Karpas-422 (cell line): ENCODE measurements around the gene RAD51B. TPM values are rescaled to one million over a fixed set of nuclear protein-coding genes. Genes with fewer than 3 reads are reported as not detected.

Experiments
- DNase-seq: peaks from one replicate; pipeline ENCODE4 v3.0.0-alpha.2; 2015
- H2AFZ ChIP-seq: fragments of 200-600 bp; sonication (generic); 2 replicates; pipeline ENCODE4 v1.6.1; 2014; ENCODE audit warnings: antibody characterized with exemption, low read length, mixed read lengths
- H3K27ac ChIP-seq: fragments of 200-600 bp; sonication (generic); 2 replicates; pipeline ENCODE4 v1.5.1; 2014; ENCODE audit warnings: mild to moderate bottlenecking, low read length, moderate library complexity
- H3K27me3 ChIP-seq: fragments of 200-600 bp; sonication (generic); 2 replicates; pipeline ENCODE4 v1.6.1; 2014; ENCODE audit warnings: low read length, mixed read lengths
- H3K36me3 ChIP-seq: fragments of 200-600 bp; sonication (generic); 2 replicates; pipeline ENCODE4 v1.6.1; 2014; ENCODE audit warnings: low read length, mixed read lengths; ENCODE audit not compliant: insufficient read depth
- H3K4me1 ChIP-seq: fragments of 200-600 bp; sonication (generic); 2 replicates; pipeline ENCODE4 v1.6.1; 2014; ENCODE audit warnings: mild to moderate bottlenecking, low read length, mixed read lengths
- H3K4me2 ChIP-seq: fragments of 200-600 bp; sonication (generic); 2 replicates; pipeline ENCODE4 v1.6.1; 2014; ENCODE audit warnings: low read length, low read depth, mild to moderate bottlenecking; ENCODE audit not compliant: poor library complexity, severe bottlenecking
- H3K4me3 ChIP-seq: fragments of 200-600 bp; sonication (generic); 2 replicates; pipeline ENCODE4 v1.5.1; 2014; ENCODE audit warnings: mild to moderate bottlenecking, antibody characterized with exemption, low read length, mixed read lengths
- H3K79me2 ChIP-seq: fragments of 200-600 bp; sonication (generic); 2 replicates; pipeline ENCODE4 v1.6.1; 2014; ENCODE audit warnings: mild to moderate bottlenecking, low read length, mixed read lengths
- H3K9ac ChIP-seq: fragments of 200-600 bp; sonication (generic); 2 replicates; pipeline ENCODE4 v1.6.0; 2014; ENCODE audit warnings: low read length
- H3K9me2 ChIP-seq: fragments of 200-600 bp; sonication (generic), shearing (Covaris generic); replicated peaks from 2 replicates; pipeline ENCODE4 v1.6.0; 2014; ENCODE audit warnings: mild to moderate bottlenecking, low read length, moderate library complexity; ENCODE audit not compliant: insufficient read depth
- H3K9me3 ChIP-seq: fragments of 300-700, 200-600 bp; sonication (generic); 2 replicates; pipeline ENCODE4 v1.6.1; 2014; ENCODE audit warnings: low read length, mixed read lengths
- H4K20me1 ChIP-seq: fragments of 200-600 bp; sonication (generic); 2 replicates; pipeline ENCODE4 v1.6.1; 2014; ENCODE audit warnings: mild to moderate bottlenecking, antibody characterized with exemption, low read length, low read depth; ENCODE audit not compliant: insufficient read depth
- total RNA-seq: library from RNA; depleted of rRNA; stranded (reverse); fragments of >200 nt; shearing (Covaris generic); gene quantifications from 2 replicates; pipeline ENCODE4 v1.2.3, GENCODE V29; 2014; ENCODE audit warnings: low replicate concordance

RAD51B gene
- total RNA-seq, 1 experiment from 2014 or later: 107 TPM

GRCh38 chr14:68458253-68458652, 638.7 kb downstream of the RAD51B start:
- no peak for DNase-seq
- Histone ChIP-seq H3K9me3 (no peaks in the 10 kb centered on the region), H3K4me2 (no peak overlapping the region), H4K20me1 (0 out of 2 replicates have a peak, but pooled peaks cover under 1% of the 10 kb centered on the region), H3K36me3 (no peaks in the 10 kb centered on the region), H3K27ac (no peak overlapping the region), H3K9ac (no peak overlapping the region), H3K4me3 (no peak overlapping the region), H3K27me3 (no peaks in the 10 kb centered on the region), H2AFZ (no peak overlapping the region), H3K79me2 (no peaks in the 10 kb centered on the region), H3K4me1 (no peaks in the 10 kb centered on the region), H3K9me2 (no peaks in the 10 kb centered on the region)

DNA sequence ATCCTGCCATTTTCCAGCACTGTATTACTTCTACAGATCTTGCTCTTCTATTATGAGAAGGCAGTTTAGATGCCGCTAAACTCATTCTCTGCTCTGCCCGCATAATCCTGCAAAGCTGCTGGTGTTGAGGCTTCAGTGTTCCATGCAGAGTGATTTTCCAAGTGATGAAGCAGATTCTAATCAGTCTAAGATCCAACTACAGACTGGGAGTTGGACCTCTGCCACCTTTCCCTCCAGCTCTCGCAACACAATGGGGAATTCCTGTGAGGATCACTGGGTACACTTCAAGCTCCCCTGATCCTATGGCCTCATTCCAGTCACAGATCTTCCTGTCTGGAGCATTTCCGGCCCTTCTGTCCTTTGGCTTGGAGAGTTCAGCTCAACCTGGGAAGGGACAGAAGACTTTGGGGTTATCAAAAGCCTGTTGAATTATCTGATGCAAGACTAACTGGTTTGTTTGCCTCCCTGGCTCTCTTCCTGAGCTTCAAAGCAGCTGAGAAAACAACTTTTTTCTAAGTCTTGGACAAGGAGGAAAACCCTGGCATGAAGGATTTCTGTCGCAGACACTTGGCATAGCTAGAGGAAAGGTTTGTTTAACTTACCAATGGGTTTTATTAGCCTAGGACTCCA, 639.4 kb downstream of the RAD51B start:
- H3K4me3 ChIP-seq: no peak overlapping the region
- H3K79me2 ChIP-seq: no peaks in the 10 kb centered on the region
- no peaks in the 10 kb centered on the region for H3K27me3 ChIP-seq
- H3K36me3 ChIP-seq: no peaks in the 10 kb centered on the region
- H3K4me2 ChIP-seq: no peak overlapping the region
- H3K9me2 ChIP-seq: no peaks in the 10 kb centered on the region
- no peak overlapping the region for H2AFZ ChIP-seq
- no peaks in the 10 kb centered on the region for H3K9me3 ChIP-seq
- no peak overlapping the region for H3K9ac ChIP-seq
- DNase-seq: no peak
- H4K20me1 ChIP-seq: no peaks in the 10 kb centered on the region
- no peaks in the 10 kb centered on the region for H3K4me1 ChIP-seq
- no peak overlapping the region for H3K27ac ChIP-seq

GRCh38 chr14:68459480-68460136, 640.0 kb downstream of the RAD51B start:
- no peak overlapping the region for H3K27ac ChIP-seq
- no peak for DNase-seq
- no peak overlapping the region for H3K4me2 ChIP-seq
- H3K27me3 ChIP-seq: no peaks in the 10 kb centered on the region
- no peaks in the 10 kb centered on the region for H3K4me1 ChIP-seq
- H3K9me2 ChIP-seq: no peaks in the 10 kb centered on the region
- no peaks in the 10 kb centered on the region for H3K36me3 ChIP-seq
- no peaks in the 10 kb centered on the region for H3K9me3 ChIP-seq
- no peak overlapping the region for H3K9ac ChIP-seq
- H3K4me3 ChIP-seq: no peak overlapping the region
- H3K79me2 ChIP-seq: no peaks in the 10 kb centered on the region
- no peaks in the 10 kb centered on the region for H4K20me1 ChIP-seq
- H2AFZ ChIP-seq: no peak overlapping the region

DNA sequence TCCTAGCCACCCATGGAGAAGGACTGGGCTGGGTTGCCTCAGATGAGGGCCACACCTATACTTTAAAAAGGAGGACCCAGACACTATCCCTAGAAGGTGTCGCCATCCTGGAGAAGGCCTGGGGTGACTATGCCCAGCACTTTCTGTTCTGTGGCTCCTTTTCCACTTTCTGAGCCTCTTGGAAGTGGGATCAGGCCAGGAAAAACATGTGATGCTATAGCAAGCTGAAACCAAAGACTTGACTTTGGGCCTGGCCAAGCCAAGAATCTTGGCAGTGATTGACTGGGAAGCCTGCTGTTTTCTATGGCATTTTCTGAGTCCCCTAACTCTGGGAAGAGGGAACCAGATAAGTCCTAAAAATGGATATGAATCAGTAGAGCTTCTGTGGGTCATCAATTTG, 641.0 kb downstream of the RAD51B start:
- Histone ChIP-seq H3K27me3 (no peaks in the 10 kb centered on the region), H3K9me2 (no peaks in the 10 kb centered on the region), H3K4me1 (no peaks in the 10 kb centered on the region), H2AFZ (no peak overlapping the region), H3K79me2 (no peaks in the 10 kb centered on the region), H3K4me3 (no peak overlapping the region), H3K9ac (no peak overlapping the region), H3K4me2 (no peak overlapping the region), H3K9me3 (no peaks in the 10 kb centered on the region), H3K27ac (no peak overlapping the region), H3K36me3 (no peaks in the 10 kb centered on the region), H4K20me1 (no peaks in the 10 kb centered on the region)
- no peak for DNase-seq

GRCh38 chr14:68461086-68461485, 641.5 kb downstream of the RAD51B start:
- no peak overlapping the region for H3K9ac ChIP-seq
- no peak overlapping the region for H3K4me2 ChIP-seq
- no peak overlapping the region for H3K4me3 ChIP-seq
- H3K9me3 ChIP-seq: no peaks in the 10 kb centered on the region
- no peaks in the 10 kb centered on the region for H3K4me1 ChIP-seq
- no peak overlapping the region for H3K27ac ChIP-seq
- no peaks in the 10 kb centered on the region for H3K79me2 ChIP-seq
- H4K20me1 ChIP-seq: no peaks in the 10 kb centered on the region
- no peaks in the 10 kb centered on the region for H3K27me3 ChIP-seq
- DNase-seq: no peak
- no peaks in the 10 kb centered on the region for H3K36me3 ChIP-seq
- no peak overlapping the region for H2AFZ ChIP-seq
- H3K9me2 ChIP-seq: no peaks in the 10 kb centered on the region

DNA sequence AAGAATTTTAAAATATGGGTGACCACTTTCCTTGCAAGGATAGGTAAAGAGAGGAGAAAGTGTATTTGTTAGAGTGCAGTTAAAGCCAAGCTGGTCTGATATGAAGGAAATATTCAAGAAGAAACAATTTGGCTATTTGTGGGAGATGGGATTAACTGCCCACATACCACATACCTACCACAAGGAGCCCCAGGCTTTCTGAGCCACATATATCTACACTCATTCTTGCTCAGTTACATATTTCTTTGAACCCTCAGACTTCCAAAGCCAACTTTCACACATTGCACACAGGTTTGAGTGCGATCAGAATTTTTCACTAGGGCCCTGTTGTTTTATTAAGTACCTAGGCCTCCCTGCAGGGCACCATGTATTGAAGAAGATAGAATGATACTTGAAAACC, 643.1 kb downstream of the RAD51B start:
- Histone ChIP-seq H2AFZ (no peak overlapping the region), H3K9me3 (no peaks in the 10 kb centered on the region)

GRCh38 chr14:68463299-68463698, 643.7 kb downstream of the RAD51B start:
- Histone ChIP-seq H3K79me2 (no peaks in the 10 kb centered on the region), H3K27ac (no peak overlapping the region), H3K9me2 (no peaks in the 10 kb centered on the region), H3K4me2 (no peak overlapping the region), H2AFZ (no peak overlapping the region), H3K4me3 (no peak overlapping the region), H3K9me3 (no peaks in the 10 kb centered on the region), H3K27me3 (no peaks in the 10 kb centered on the region), H4K20me1 (peaks cover 5% of the 10 kb centered on the region; the same call in 1 of the 2 replicates), H3K36me3 (no peaks in the 10 kb centered on the region), H3K9ac (no peak overlapping the region), H3K4me1 (no peaks in the 10 kb centered on the region)
- DNase-seq: no peak

More for the DNA sequence above, 643.1 kb downstream of the RAD51B start:
- Histone ChIP-seq H3K36me3 (no peaks in the 10 kb centered on the region), H3K27ac (no peak overlapping the region), H3K4me2 (no peak overlapping the region), H3K4me1 (no peaks in the 10 kb centered on the region), H3K4me3 (no peak overlapping the region), H4K20me1 (peaks cover 5% of the 10 kb centered on the region; the same call in 1 of the 2 replicates), H3K9ac (no peak overlapping the region), H3K79me2 (no peaks in the 10 kb centered on the region), H3K27me3 (no peaks in the 10 kb centered on the region), H3K9me2 (no peaks in the 10 kb centered on the region)
- DNase-seq: no peak

GRCh38 chr14:68463705-68464374, 644.3 kb downstream of the RAD51B start:
- no peak overlapping the region for H3K27ac ChIP-seq
- H2AFZ ChIP-seq: no peak overlapping the region
- H3K9ac ChIP-seq: no peak overlapping the region
- H3K4me3 ChIP-seq: no peak overlapping the region
- peaks cover 5% of the 10 kb centered on the region; the same call in 1 of the 2 replicates for H4K20me1 ChIP-seq
- no peaks in the 10 kb centered on the region for H3K9me3 ChIP-seq
- no peaks in the 10 kb centered on the region for H3K4me1 ChIP-seq
- no peaks in the 10 kb centered on the region for H3K9me2 ChIP-seq
- no peak overlapping the region for H3K4me2 ChIP-seq
- no peak for DNase-seq
- H3K27me3 ChIP-seq: no peaks in the 10 kb centered on the region
- H3K36me3 ChIP-seq: no peaks in the 10 kb centered on the region
- no peaks in the 10 kb centered on the region for H3K79me2 ChIP-seq
